ENCODE results near the gene IPPK.

DNA sequence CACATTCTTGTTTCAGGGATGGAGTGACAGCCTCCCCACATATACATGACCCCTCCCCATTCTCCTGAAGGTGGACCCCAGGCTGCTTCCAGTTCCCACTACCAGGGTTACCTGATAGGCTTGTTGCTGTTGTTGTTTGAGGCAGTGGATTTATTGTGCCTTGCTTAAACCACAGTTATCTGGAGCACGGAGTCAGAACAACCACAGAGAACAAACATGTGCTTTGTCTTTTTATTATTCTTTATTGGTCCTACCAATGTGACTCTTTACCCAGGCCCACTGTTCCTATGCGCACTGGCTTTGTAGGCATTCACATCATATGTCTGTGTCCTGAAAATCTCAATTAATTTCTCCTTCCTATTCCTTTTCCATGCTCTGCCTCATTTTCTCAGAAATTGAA, 41.2 kb upstream of the IPPK start:
- TF ChIP-seq, protein P1, sequence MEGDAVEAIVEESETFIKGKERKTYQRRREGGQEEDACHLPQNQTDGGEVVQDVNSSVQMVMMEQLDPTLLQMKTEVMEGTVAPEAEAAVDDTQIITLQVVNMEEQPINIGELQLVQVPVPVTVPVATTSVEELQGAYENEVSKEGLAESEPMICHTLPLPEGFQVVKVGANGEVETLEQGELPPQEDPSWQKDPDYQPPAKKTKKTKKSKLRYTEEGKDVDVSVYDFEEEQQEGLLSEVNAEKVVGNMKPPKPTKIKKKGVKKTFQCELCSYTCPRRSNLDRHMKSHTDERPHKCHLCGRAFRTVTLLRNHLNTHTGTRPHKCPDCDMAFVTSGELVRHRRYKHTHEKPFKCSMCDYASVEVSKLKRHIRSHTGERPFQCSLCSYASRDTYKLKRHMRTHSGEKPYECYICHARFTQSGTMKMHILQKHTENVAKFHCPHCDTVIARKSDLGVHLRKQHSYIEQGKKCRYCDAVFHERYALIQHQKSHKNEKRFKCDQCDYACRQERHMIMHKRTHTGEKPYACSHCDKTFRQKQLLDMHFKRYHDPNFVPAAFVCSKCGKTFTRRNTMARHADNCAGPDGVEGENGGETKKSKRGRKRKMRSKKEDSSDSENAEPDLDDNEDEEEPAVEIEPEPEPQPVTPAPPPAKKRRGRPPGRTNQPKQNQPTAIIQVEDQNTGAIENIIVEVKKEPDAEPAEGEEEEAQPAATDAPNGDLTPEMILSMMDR (IDR thresholded peaks at IDR 0.05; ENCODE audit: low read length) = no peak
- TF ChIP-seq EZH2 (IDR thresholded peaks at IDR 0.05; ENCODE audit: borderline replicate concordance, low read length) = no peak
